HG03571 (cell line): ENCODE results near the gene HOGA1.

ENCODE experiments used
- ATAC-seq: cut with Tn5 transposase; IDR thresholded peaks from one replicate; pipeline ENCODE4 v1.9.1; 2021; ENCODE audit not compliant: unreplicated experiment

Gene HOGA1

GRCh38 chr10:97578171-97578844 is 5.9 kb upstream of the HOGA1 start:
- ATAC-seq, result no peak

GRCh38 chr10:97580421-97581367 is 3.5 kb upstream of the HOGA1 start:
- no peak for ATAC-seq

GRCh38 chr10:97582169-97582568 is 2.0 kb upstream of the HOGA1 start:
- ATAC-seq, result no peak

GRCh38 chr10:97583476-97583875 is 713 bp upstream of the HOGA1 start:
- no peak for ATAC-seq

GRCh38 chr10:97584798-97585438 is 729 bp downstream of the HOGA1 start:
- ATAC-seq, result no peak

- no peak for ATAC-seq
Measured at GRCh38 chr10:97585439-97585811, 1.2 kb downstream of the HOGA1 start.

GRCh38 chr10:97587183-97587582 is 3.0 kb downstream of the HOGA1 start:
- no peak for ATAC-seq

GRCh38 chr10:97589479-97589878 is 5.3 kb downstream of the HOGA1 start, which contains the start of gene C10orf62:
Gene C10orf62, plus strand, starts transcription at chr10:97589721. Its CDS starts 177 bp downstream, at chr10:97589898.
- no peak for ATAC-seq

GRCh38 chr10:97590082-97590747 is 6.0 kb downstream of the HOGA1 start:
- ATAC-seq, result no peak

GRCh38 chr10:97590748-97591495 is 6.7 kb downstream of the HOGA1 start:
- ATAC-seq, result no peak

GRCh38 chr10:97593421-97593820 is 9.2 kb downstream of the HOGA1 start:
- ATAC-seq, result no peak

GRCh38 chr10:97596101-97597082 is 12.2 kb downstream of the HOGA1 start:
- ATAC-seq, result no peak

GRCh38 chr10:97597778-97598177 is 13.6 kb downstream of the HOGA1 start:
- no peak for ATAC-seq

- no peak for ATAC-seq
Measured at GRCh38 chr10:97598407-97599271, 14.4 kb downstream of the HOGA1 start.

GRCh38 chr10:97599272-97599619 is 15.1 kb downstream of the HOGA1 start:
- no peak for ATAC-seq

- no peak for ATAC-seq
Measured at GRCh38 chr10:97600616-97601015, 16.4 kb downstream of the HOGA1 start.

GRCh38 chr10:97601268-97602215 is 17.4 kb downstream of the HOGA1 start:
- ATAC-seq, result no peak
